ENCODE results near the gene GMPR2. TPM values are rescaled to one million over a fixed set of nuclear protein-coding genes. Genes with fewer than 3 reads are reported as not detected.
A peak's percentile ranks its signal among the peaks of the same experiment; 100 is the strongest.

Gene GMPR2
- total and polyA plus RNA-seq, 2 of the 13 experiments (the other 11 are each of a cell fraction or from before 2014, with no cell fraction given) = 210 to 273 TPM

GRCh38 chr14:24255931-24256711 lies 23.4 kb downstream of the GMPR2 start (continued):
- TF ChIP-seq MYC (CRISPR knock-in tag; IDR thresholded peaks at IDR 0.05; ENCODE audit: borderline replicate concordance) = no peak
- no peak; the same call in 1 of the 2 replicates for TF ChIP-seq ZNF460 (CRISPR knock-in tag; IDR thresholded peaks at IDR 0.05; ENCODE audit: borderline replicate concordance)
- no peak for TF ChIP-seq CBX2 (IDR thresholded peaks at IDR 0.05; ENCODE audit: low read depth, low read length)
- TF ChIP-seq CBX2 (CRISPR knock-in tag; IDR thresholded peaks at IDR 0.05; ENCODE audit: low read depth) = no peak
- TF ChIP-seq NFE2 (CRISPR knock-in tag; IDR thresholded peaks at IDR 0.05) = no peak
- TF ChIP-seq FOXC1 (CRISPR knock-in tag; IDR thresholded peaks at IDR 0.05; ENCODE audit: borderline replicate concordance) = no peak
- TF ChIP-seq ARNTL (CRISPR knock-in tag; IDR thresholded peaks at IDR 0.05) = 0 out of 2 replicates have a peak, but pooled peaks have one; percentile 36
- no peak for TF ChIP-seq TFDP2 (CRISPR knock-in tag; IDR thresholded peaks at IDR 0.05)
- TF ChIP-seq, protein P1, sequence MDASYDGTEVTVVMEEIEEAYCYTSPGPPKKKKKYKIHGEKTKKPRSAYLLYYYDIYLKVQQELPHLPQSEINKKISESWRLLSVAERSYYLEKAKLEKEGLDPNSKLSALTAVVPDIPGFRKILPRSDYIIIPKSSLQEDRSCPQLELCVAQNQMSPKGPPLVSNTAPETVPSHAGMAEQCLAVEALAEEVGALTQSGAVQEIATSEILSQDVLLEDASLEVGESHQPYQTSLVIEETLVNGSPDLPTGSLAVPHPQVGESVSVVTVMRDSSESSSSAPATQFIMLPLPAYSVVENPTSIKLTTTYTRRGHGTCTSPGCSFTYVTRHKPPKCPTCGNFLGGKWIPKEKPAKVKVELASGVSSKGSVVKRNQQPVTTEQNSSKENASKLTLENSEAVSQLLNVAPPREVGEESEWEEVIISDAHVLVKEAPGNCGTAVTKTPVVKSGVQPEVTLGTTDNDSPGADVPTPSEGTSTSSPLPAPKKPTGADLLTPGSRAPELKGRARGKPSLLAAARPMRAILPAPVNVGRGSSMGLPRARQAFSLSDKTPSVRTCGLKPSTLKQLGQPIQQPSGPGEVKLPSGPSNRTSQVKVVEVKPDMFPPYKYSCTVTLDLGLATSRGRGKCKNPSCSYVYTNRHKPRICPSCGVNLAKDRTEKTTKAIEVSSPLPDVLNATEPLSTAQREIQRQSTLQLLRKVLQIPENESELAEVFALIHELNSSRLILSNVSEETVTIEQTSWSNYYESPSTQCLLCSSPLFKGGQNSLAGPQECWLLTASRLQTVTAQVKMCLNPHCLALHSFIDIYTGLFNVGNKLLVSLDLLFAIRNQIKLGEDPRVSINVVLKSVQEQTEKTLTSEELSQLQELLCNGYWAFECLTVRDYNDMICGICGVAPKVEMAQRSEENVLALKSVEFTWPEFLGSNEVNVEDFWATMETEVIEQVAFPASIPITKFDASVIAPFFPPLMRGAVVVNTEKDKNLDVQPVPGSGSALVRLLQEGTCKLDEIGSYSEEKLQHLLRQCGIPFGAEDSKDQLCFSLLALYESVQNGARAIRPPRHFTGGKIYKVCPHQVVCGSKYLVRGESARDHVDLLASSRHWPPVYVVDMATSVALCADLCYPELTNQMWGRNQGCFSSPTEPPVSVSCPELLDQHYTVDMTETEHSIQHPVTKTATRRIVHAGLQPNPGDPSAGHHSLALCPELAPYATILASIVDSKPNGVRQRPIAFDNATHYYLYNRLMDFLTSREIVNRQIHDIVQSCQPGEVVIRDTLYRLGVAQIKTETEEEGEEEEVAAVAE (CRISPR knock-in tag; IDR thresholded peaks at IDR 0.05; ENCODE audit: borderline replicate concordance) = no peak
- TF ChIP-seq ZNF12 (CRISPR knock-in tag; IDR thresholded peaks at IDR 0.05) = no peak
- TF ChIP-seq SRSF4 (IDR thresholded peaks at IDR 0.05; ENCODE audit: low read depth, low read length, poor library complexity, severe bottlenecking) = no peak
- TF ChIP-seq FOXJ3 (CRISPR knock-in tag; IDR thresholded peaks at IDR 0.05; ENCODE audit: borderline replicate concordance) = 0 out of 2 replicates have a peak, but pooled peaks have one; percentile 46
- TF ChIP-seq HIVEP1 (CRISPR knock-in tag; IDR thresholded peaks at IDR 0.05) = no peak; the same call in 1 of the 2 replicates
- no peak for TF ChIP-seq E2F1 (CRISPR knock-in tag; IDR thresholded peaks at IDR 0.05)
- no peak for TF ChIP-seq KAT7 (CRISPR knock-in tag; IDR thresholded peaks at IDR 0.05; ENCODE audit: borderline replicate concordance)
- TF ChIP-seq ZZZ3 (CRISPR knock-in tag; IDR thresholded peaks at IDR 0.05; ENCODE audit: borderline replicate concordance) = no peak
- peak; percentile 70; the same call in 1 of the 2 replicates for TF ChIP-seq ZBTB7A (CRISPR knock-in tag; IDR thresholded peaks at IDR 0.05)
- TF ChIP-seq ZNF713 (CRISPR knock-in tag; IDR thresholded peaks at IDR 0.05) = no peak
- no peak for TF ChIP-seq ZFP36L2 (CRISPR knock-in tag; IDR thresholded peaks at IDR 0.05)
- no peak for TF ChIP-seq ZNF260 (CRISPR knock-in tag; IDR thresholded peaks at IDR 0.05; ENCODE audit: borderline replicate concordance, low read depth)
- no peak for TF ChIP-seq DBP (CRISPR knock-in tag; IDR thresholded peaks at IDR 0.05; ENCODE audit: not compliant biosample characterization)
- no peak for TF ChIP-seq KLF12 (CRISPR knock-in tag; IDR thresholded peaks at IDR 0.05; ENCODE audit: borderline replicate concordance)
- no peak for TF ChIP-seq SPEN (CRISPR knock-in tag; IDR thresholded peaks at IDR 0.05; ENCODE audit: low read depth)
